Lung (tissue), 13 donors: ENCODE results near the gene SRD5A3. TPM values are rescaled to one million over a fixed set of nuclear protein-coding genes. Genes with fewer than 3 reads are reported as not detected.

ENCODE experiments used
- ATAC-seq: fragments of 200-7000 bp; cut with Tn5 transposase; one replicate; pipeline ENCODE4 v1.9.1; 2020; ENCODE audit warnings: moderate number of reproducible peaks; ENCODE audit not compliant: insufficient read depth, low FRiP score
- DNase-seq, 3 donors: peaks; one replicate each; pipeline ENCODE4 v3.0.0-alpha.2; 2013 to 2017
- H3K27ac ChIP-seq, 2 donors: one replicate each; pipeline ENCODE4 v1.5.1; 2013; ENCODE audit warnings: mild to moderate bottlenecking in 2 of 2, moderate library complexity in 2 of 2, control low read depth in 1 of 2, inconsistent platforms in 1 of 2, low read depth in 1 of 2, low read length in 1 of 2
- H3K27me3 ChIP-seq, 3 donors: one replicate each; pipeline ENCODE4 v1.5.1; 2013; ENCODE audit warnings: low read length in 2 of 3; ENCODE audit not compliant: control insufficient read depth in 3 of 3, insufficient read depth in 3 of 3
- H3K36me3 ChIP-seq, 4 donors: one replicate each; pipeline ENCODE4 v1.5.1; 2013; ENCODE audit warnings: low read length in 4 of 4, mild to moderate bottlenecking in 1 of 4, moderate library complexity in 1 of 4; ENCODE audit not compliant: control insufficient read depth in 4 of 4, insufficient read depth in 4 of 4
- H3K4me1 ChIP-seq, 5 donors: one replicate each; pipeline ENCODE4 v1.5.1; 2013; ENCODE audit warnings: low read length in 5 of 5, mild to moderate bottlenecking in 2 of 5, moderate library complexity in 1 of 5; ENCODE audit not compliant: control insufficient read depth in 5 of 5, insufficient read depth in 5 of 5
- H3K4me3 ChIP-seq: one replicate; pipeline ENCODE4 v1.5.1; 2013; ENCODE audit warnings: mild to moderate bottlenecking, control low read depth, moderate library complexity
- H3K9ac ChIP-seq, 2 donors: one replicate each; pipeline ENCODE4 v1.5.1; 2013; ENCODE audit warnings: low read length in 2 of 2, control low read depth in 1 of 2; ENCODE audit not compliant: insufficient read depth in 1 of 2
- H3K9me3 ChIP-seq, 4 donors: one replicate each; pipeline ENCODE4 v1.5.1; 2013; ENCODE audit warnings: low read length in 3 of 4, mild to moderate bottlenecking in 1 of 4, moderate library complexity in 1 of 4; ENCODE audit not compliant: control insufficient read depth in 4 of 4, insufficient read depth in 3 of 4
- CTCF ChIP-seq: IDR thresholded peaks from 2 replicates; pipeline ENCODE4 v1.5.1; 2012; ENCODE audit warnings: mild to moderate bottlenecking; ENCODE audit errors: control extremely low read depth, extremely low read depth
- WGBS, 2 donors: extraction: QIAGEN DNeasy Blood & Tissue Kit; methylation state at CpG; one replicate each; pipeline ENCODE4 v1.1.7; 2013; 5-methylcytosine and 5-hydroxymethylcytosine counted together
- polyA plus RNA-seq, 2 donors: library from polyadenylated mRNA; stranded (reverse); fragments of 200-250 nt; gene quantifications; one replicate each; pipeline ENCODE4 v1.2.1, GENCODE V29; 2013
- small RNA-seq: library from RNA; depleted of rRNA; stranded (forward); fragments of <200 nt; gene quantifications from one replicate; pipeline ENCODE3, GENCODE V24; 2014; ENCODE audit warnings: low replicate concordance
- total RNA-seq, 2 donors: library from RNA; depleted of rRNA in 1 of 2; stranded (reverse); fragments of >200 nt in 1 of 2; gene quantifications; one replicate each; pipeline ENCODE4 v1.2.1, GENCODE V29; 2014 to 2021
- donor health status: control.
- donor health status: control.
- donor health status: Bipolar disorder and iron deficiency.
- donor health status: healthy.
- donor health status: DM: yes; HTN: yes; CAD: no.

The SRD5A3 gene
- total and polyA plus RNA-seq, 4 donors, result 13.6 to 37.1 (median 24.0) TPM

DNA sequence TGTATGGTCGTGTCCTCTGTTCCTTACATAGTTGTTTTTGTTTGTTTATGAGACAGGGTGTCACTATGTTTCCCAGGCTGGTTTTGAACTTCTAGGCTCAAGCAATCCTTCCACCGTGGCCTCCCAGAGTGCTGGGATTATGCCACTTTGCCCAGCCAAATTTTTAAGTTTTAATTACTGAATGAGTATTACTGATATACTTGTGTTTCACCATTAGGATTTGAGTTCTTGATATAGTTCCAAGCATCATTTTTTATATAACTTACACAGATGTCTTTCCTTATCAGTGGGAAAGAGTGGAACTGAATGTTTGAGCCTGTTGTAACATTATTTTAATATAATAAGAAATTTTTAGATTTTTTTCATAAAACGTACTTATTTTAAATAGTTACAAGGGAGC is 70.1 kb downstream of the SRD5A3 start:
- peaks cover 0 to 5% (median 0%) of the 10 kb centered on the region in 5 donors for H3K4me1 ChIP-seq
- no peaks in the 10 kb centered on the region for H3K27me3 ChIP-seq
- WGBS, 2 donors, result 80 to 81% methylated on average over 3 of the region's 3 CpGs
- peaks cover 6 to 36% (median 33%) of the 10 kb centered on the region in 4 donors for H3K36me3 ChIP-seq
- H3K9me3 ChIP-seq, result no peaks in the 10 kb centered on the region
- TF ChIP-seq CTCF, result no peak
- ATAC-seq, result no peak
- DNase-seq, result peak in 2 of 3 donors; percentile 54 to 62
- no peak overlapping the region for H3K9ac ChIP-seq
- no peak overlapping the region for H3K27ac ChIP-seq
- H3K4me3 ChIP-seq, result no peak overlapping the region

Small RNA genes lying within 50 kb of the gene (small RNA-seq; reads per million reads assigned to genes)
- not detected for gene RF00019

Other genes with a start within 250 kb of the SRD5A3 start
- gene KDR, start 220.6 kb upstream of the SRD5A3 start, total RNA-seq, result 100 to 1,000 TPM in 1 of 2 donors, 10 to 100 TPM in 1; 43.9 to 132 TPM
- gene KDR, start 220.6 kb upstream of the SRD5A3 start, polyA plus RNA-seq, result 10 to 100 TPM in 1 of 2 donors, 1 to 10 TPM in 1; 8.4 to 21.1 TPM
- 100 to 1,000 TPM; 178 to 184 TPM for gene TMEM165, start 49.7 kb downstream of the SRD5A3 start, total RNA-seq
- 100 to 1,000 TPM; 152 to 179 TPM for gene TMEM165, start 49.7 kb downstream of the SRD5A3 start, polyA plus RNA-seq
- 10 to 100 TPM; 22.2 to 29.7 TPM for gene CLOCK, start 200.7 kb downstream of the SRD5A3 start, total RNA-seq
- gene CLOCK, start 200.7 kb downstream of the SRD5A3 start, polyA plus RNA-seq, result 1 to 10 TPM; 6.2 to 7.2 TPM
- gene PDCL2, start 246.0 kb downstream of the SRD5A3 start, total RNA-seq, result not detected
- not detected for gene PDCL2, start 246.0 kb downstream of the SRD5A3 start, polyA plus RNA-seq